Neural cell (in vitro differentiated cells): ENCODE measurements around the gene THRB. TPM values are rescaled to one million over a fixed set of nuclear protein-coding genes. Genes with fewer than 3 reads are reported as not detected.

Source experiments
- H2AFZ ChIP-seq: fragments of 200-600, 300-800 bp; sonication (generic), shearing (Covaris generic); 2 replicates; pipeline ENCODE4 v1.6.0; 2014; ENCODE audit warnings: low read depth, mild to moderate bottlenecking, antibody characterized with exemption, low read length, moderate library complexity
- H3F3A ChIP-seq: fragments of 200-600 bp; shearing (Covaris generic); 2 replicates; pipeline ENCODE4 v1.6.1; 2016; ENCODE audit warnings: mild to moderate bottlenecking, moderate library complexity, mixed read lengths, antibody characterized with exemption, low read length; ENCODE audit not compliant: insufficient read depth, poor library complexity, severe bottlenecking
- H3K27ac ChIP-seq: fragments of 200-600, 300-800 bp; sonication (generic), shearing (Covaris generic); 2 replicates; pipeline ENCODE4 v1.5.1; 2014; ENCODE audit warnings: mild to moderate bottlenecking, low read length, moderate library complexity
- H3K27me3 ChIP-seq: fragments of 300-800, 200-600 bp; sonication (generic), shearing (Covaris generic); 2 replicates; pipeline ENCODE4 v1.6.0; 2014; ENCODE audit warnings: mild to moderate bottlenecking, low read depth, low read length, moderate library complexity; ENCODE audit not compliant: insufficient read depth
- H3K36me3 ChIP-seq: fragments of 300-800, 200-600 bp; sonication (generic), shearing (Covaris generic); 2 replicates; pipeline ENCODE4 v1.5.1; 2014; ENCODE audit warnings: mild to moderate bottlenecking, antibody characterized with exemption, low read length, moderate library complexity; ENCODE audit not compliant: insufficient read depth
- H3K4me2 ChIP-seq: fragments of 300-800, 200-600 bp; sonication (generic), shearing (Covaris generic); 2 replicates; pipeline ENCODE4 v1.6.0; 2014; ENCODE audit warnings: mild to moderate bottlenecking, low read length
- H3K4me3 ChIP-seq: fragments of 300-800, 200-600 bp; sonication (generic), shearing (Covaris generic); 2 replicates; pipeline ENCODE4 v1.5.1; 2014; ENCODE audit warnings: mild to moderate bottlenecking, low read length, moderate library complexity
- H3K79me2 ChIP-seq: fragments of 200-600 bp; shearing (Covaris generic); replicated peaks from 2 replicates; pipeline ENCODE4 v1.6.0; 2014; ENCODE audit warnings: mild to moderate bottlenecking, low read length, moderate library complexity; ENCODE audit not compliant: insufficient read depth
- H3K9ac ChIP-seq: fragments of 300-800, 200-600 bp; sonication (generic), shearing (Covaris generic); 2 replicates; pipeline ENCODE4 v1.6.1; 2016; ENCODE audit warnings: mild to moderate bottlenecking, low read length, mixed read lengths
- H3K9me2 ChIP-seq: fragments of 200-600 bp; shearing (Covaris generic); 2 replicates; pipeline ENCODE4 v1.6.1; 2016; ENCODE audit warnings: mild to moderate bottlenecking, low read length, mixed read lengths; ENCODE audit not compliant: insufficient read depth
- H3K9me3 ChIP-seq: fragments of 200-600, 300-800 bp; sonication (generic), shearing (Covaris generic); 2 replicates; pipeline ENCODE4 v1.6.1; 2016; ENCODE audit warnings: mild to moderate bottlenecking, mixed run types, low read length, moderate library complexity, mixed read lengths
- H4K20me1 ChIP-seq: fragments of 200-600 bp; shearing (Covaris generic); 2 replicates; pipeline ENCODE4 v1.6.1; 2016; ENCODE audit warnings: mild to moderate bottlenecking, mixed run types; ENCODE audit not compliant: insufficient read depth
- CTCF ChIP-seq: fragments of 450-650 bp; IDR thresholded peaks from 2 replicates; pipeline ENCODE4 v1.5.1; 2014; ENCODE audit warnings: antibody characterized with exemption, mild to moderate bottlenecking, moderate library complexity; ENCODE audit not compliant: poor library complexity, severe bottlenecking
- EP300 ChIP-seq: fragments of 450-650 bp; conservative IDR thresholded peaks from 2 replicates; pipeline ENCODE4 v1.6.1; 2014; ENCODE audit warnings: antibody characterized with exemption, mild to moderate bottlenecking, moderate library complexity; ENCODE audit not compliant: poor library complexity, severe bottlenecking
- EZH2 ChIP-seq: fragments of 200-600, 300-800 bp; shearing (Covaris generic), sonication (generic); IDR thresholded peaks from 2 replicates; pipeline ENCODE4 v1.6.1; 2014; ENCODE audit warnings: antibody characterized with exemption, low read length, borderline replicate concordance, mild to moderate bottlenecking; ENCODE audit not compliant: insufficient read depth, poor library complexity, severe bottlenecking
- MXI1 ChIP-seq: fragments of 450-650 bp; conservative IDR thresholded peaks from 2 replicates; pipeline ENCODE4 v1.6.1; 2014; ENCODE audit warnings: antibody characterized with exemption, mild to moderate bottlenecking; ENCODE audit not compliant: poor library complexity, severe bottlenecking
- POLR2AphosphoS5 ChIP-seq: IDR thresholded peaks from 2 replicates; pipeline ENCODE4 v1.6.1; 2012
- RAD21 ChIP-seq: fragments of 450-650 bp; conservative IDR thresholded peaks from 2 replicates; pipeline ENCODE4 v1.6.1; 2014; ENCODE audit warnings: antibody characterized with exemption, mild to moderate bottlenecking, moderate library complexity
- REST ChIP-seq: IDR thresholded peaks from 2 replicates; pipeline ENCODE4 v1.6.1; 2012; ENCODE audit warnings: borderline replicate concordance
- SMC3 ChIP-seq: fragments of 450-650 bp; conservative IDR thresholded peaks from 2 replicates; pipeline ENCODE4 v1.6.1; 2014; ENCODE audit warnings: antibody characterized with exemption, mild to moderate bottlenecking, moderate library complexity; ENCODE audit not compliant: poor library complexity
- TAF1 ChIP-seq: IDR thresholded peaks from 2 replicates; pipeline ENCODE4 v1.6.1; 2012; ENCODE audit warnings: low read depth
- polyA plus RNA-seq: library from polyadenylated mRNA; depleted of rRNA; stranded (reverse); fragments of >200 nt; gene quantifications from 2 replicates; pipeline ENCODE4 v1.2.3, GENCODE V29; 2014

Gene THRB
- polyA plus RNA-seq, 1 donor from 2014 or later: 1.7 TPM

DNA sequence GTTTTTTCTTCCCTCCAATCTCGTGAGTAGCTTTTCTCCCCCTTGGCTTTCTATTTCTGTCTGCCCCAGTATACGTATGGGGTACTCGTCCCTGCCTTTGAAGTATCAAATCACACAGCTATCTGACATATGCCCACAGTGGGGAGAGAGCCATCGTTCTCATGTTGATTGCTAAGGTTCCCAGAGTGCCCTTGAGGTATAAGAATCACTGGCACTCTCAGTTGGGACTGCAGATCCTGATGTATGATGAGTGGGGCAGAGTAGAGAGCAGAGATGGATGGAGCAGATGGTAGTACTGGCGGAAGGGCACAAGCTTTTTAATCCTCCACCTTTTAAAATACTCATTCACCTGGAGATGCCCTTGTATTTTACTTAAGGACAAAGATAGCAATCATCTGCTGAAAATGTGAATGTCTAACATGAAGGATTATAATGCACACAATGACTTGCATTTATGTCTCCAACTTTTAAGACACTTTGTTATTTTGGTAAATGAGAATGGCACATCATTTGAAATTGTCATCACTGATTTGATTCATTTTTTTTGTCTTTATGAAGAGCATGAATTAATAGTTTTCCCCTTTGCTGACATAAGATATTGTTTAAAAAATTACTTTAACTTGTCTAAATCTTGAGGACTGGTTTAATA, 310.0 kb downstream of the THRB start:
- no peak overlapping the region for H3K4me3 ChIP-seq
- H3K9me2 ChIP-seq: no peaks in the 10 kb centered on the region
- H3K79me2 ChIP-seq: no peaks in the 10 kb centered on the region
- H3K9me3 ChIP-seq: no peaks in the 10 kb centered on the region
- TF ChIP-seq EZH2 (no peak), CTCF (no peak), MXI1 (no peak), TAF1 (no peak), RAD21 (no peak), EP300 (no peak), POLR2AphosphoS5 (no peak), REST (no peak), SMC3 (no peak)
- H3K27ac ChIP-seq: no peak overlapping the region
- H3F3A ChIP-seq: no peaks in the 10 kb centered on the region
- no peak overlapping the region for H3K9ac ChIP-seq
- no peak overlapping the region for H2AFZ ChIP-seq
- no peaks in the 10 kb centered on the region for H3K27me3 ChIP-seq
- H4K20me1 ChIP-seq: no peaks in the 10 kb centered on the region
- no peaks in the 10 kb centered on the region for H3K36me3 ChIP-seq
- H3K4me2 ChIP-seq: no peak overlapping the region

DNA sequence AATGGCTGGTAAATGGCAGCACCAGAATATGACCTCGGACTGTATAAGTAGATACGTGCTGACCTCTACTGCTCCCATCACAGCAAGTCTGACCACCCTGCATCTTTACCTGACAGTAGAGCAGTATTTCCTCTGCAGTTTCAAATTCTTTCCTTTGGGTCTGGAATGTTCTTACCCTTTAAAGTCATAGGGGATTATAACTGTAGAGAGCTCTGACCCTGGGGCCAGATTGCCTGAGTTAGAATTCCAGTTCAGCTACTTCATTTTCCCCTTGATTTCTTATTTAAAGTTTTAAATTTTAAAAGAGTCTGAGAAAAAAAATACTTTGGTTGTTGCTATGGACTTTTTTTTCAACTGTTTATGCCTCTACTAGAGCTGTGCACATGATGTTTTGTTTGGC, 311.9 kb downstream of the THRB start:
- no peak overlapping the region for H3K27ac ChIP-seq
- H3K36me3 ChIP-seq: no peaks in the 10 kb centered on the region
- no peak overlapping the region for H2AFZ ChIP-seq
- no peaks in the 10 kb centered on the region for H3K9me3 ChIP-seq
- no peak overlapping the region for H3K4me3 ChIP-seq
- no peak overlapping the region for H3K4me2 ChIP-seq
- no peaks in the 10 kb centered on the region for H3K9me2 ChIP-seq
- no peak for TF ChIP-seq MXI1
- no peak for TF ChIP-seq TAF1
- no peak for TF ChIP-seq EP300
- no peak for TF ChIP-seq RAD21
- no peak for TF ChIP-seq POLR2AphosphoS5
- no peak for TF ChIP-seq SMC3
- no peak overlapping the region for H3K9ac ChIP-seq
- H3K27me3 ChIP-seq: no peaks in the 10 kb centered on the region
- H3F3A ChIP-seq: no peaks in the 10 kb centered on the region
- H4K20me1 ChIP-seq: no peaks in the 10 kb centered on the region
- H3K79me2 ChIP-seq: no peaks in the 10 kb centered on the region
